PC-3 (cell line): ENCODE data around the gene PTBP1. TPM values are rescaled to one million over a fixed set of nuclear protein-coding genes. Genes with fewer than 3 reads are reported as not detected.

Source experiments
- ATAC-seq: fragments of 200-7000 bp; cut with Tn5 transposase; 2 replicates; pipeline ENCODE4 v1.9.1; 2020; ENCODE audit warnings: mild to moderate bottlenecking, moderate library complexity
- BruUV-seq: library from RNA; stranded (reverse); fragments of 400-500 nt; replicated peaks from 2 replicates; lab custom pipeline; 2021; lab: Mats Ljungman, UMichigan
- CTCF ChIA-PET: fragments of 300-600 bp; sonication (Branson Sonifier 250); formaldehyde crosslinking; loops from one replicate; lab custom pipeline; 2022; ENCODE audit warnings: antibody characterized with exemption; lab: Charles Lee
- POLR2A ChIA-PET: fragments of 300-600 bp; sonication (Branson Sonifier 250); formaldehyde crosslinking; loops from one replicate; lab custom pipeline; 2022; ENCODE audit warnings: antibody characterized with exemption; ENCODE audit not compliant: unreplicated experiment; lab: Charles Lee
- DNase-seq: peaks from one replicate; pipeline ENCODE4 v3.0.0-alpha.2; 2015
- H2AFZ ChIP-seq: fragments of 300-600 bp; sonication (generic); 2 replicates; pipeline ENCODE4 v1.6.0; 2016; ENCODE audit warnings: antibody characterized with exemption, low read length
- H3F3A ChIP-seq: fragments of 300-600 bp; sonication (generic); one replicate; pipeline ENCODE4 v1.6.0; 2017; ENCODE audit warnings: antibody characterized with exemption, low read length, control low read depth, mild to moderate bottlenecking; ENCODE audit not compliant: unreplicated experiment
- H3K27ac ChIP-seq: fragments of 300-600 bp; sonication (generic); 2 replicates; pipeline ENCODE4 v1.5.1; 2016; ENCODE audit warnings: mild to moderate bottlenecking, low read length
- H3K27me3 ChIP-seq: fragments of 300-600 bp; sonication (generic); 2 replicates; pipeline ENCODE4 v1.6.1; 2016; ENCODE audit warnings: low read length, mixed read lengths
- H3K36me3 ChIP-seq: fragments of 300-600 bp; sonication (generic); 2 replicates; pipeline ENCODE4 v1.6.1; 2016; ENCODE audit warnings: low read depth, mixed run types, low read length, mixed read lengths
- H3K4me1 ChIP-seq: fragments of 300-600 bp; sonication (generic); 2 replicates; pipeline ENCODE4 v1.5.1; 2016; ENCODE audit warnings: low read length; ENCODE audit not compliant: insufficient read depth
- H3K4me2 ChIP-seq: fragments of 300-600 bp; sonication (generic); 2 replicates; pipeline ENCODE4 v1.6.0; 2016; ENCODE audit warnings: low read length
- H3K4me3 ChIP-seq: fragments of 300-600 bp; sonication (generic); 2 replicates; pipeline ENCODE4 v1.5.1; 2016; ENCODE audit warnings: mild to moderate bottlenecking, low read length, mixed read lengths
- H3K79me2 ChIP-seq: fragments of 300-600 bp; sonication (generic); 2 replicates; pipeline ENCODE4 v1.6.1; 2017; ENCODE audit warnings: low read length, mixed read lengths
- H3K9ac ChIP-seq: fragments of 300-600 bp; sonication (generic); 2 replicates; pipeline ENCODE4 v1.6.0; 2016; ENCODE audit warnings: mild to moderate bottlenecking, low read length
- H3K9me2 ChIP-seq: fragments of 300-600 bp; sonication (generic); replicated peaks from 2 replicates; pipeline ENCODE4 v1.6.1; 2016; ENCODE audit warnings: mixed run types, low read length, mixed read lengths
- H3K9me3 ChIP-seq: fragments of 300-600 bp; sonication (generic); 2 replicates; pipeline ENCODE4 v1.6.1; 2016; ENCODE audit warnings: low read length, mixed read lengths
- H4K20me1 ChIP-seq: fragments of 300-600 bp; sonication (generic); 2 replicates; pipeline ENCODE4 v1.6.1; 2016; ENCODE audit warnings: low read length, mixed read lengths
- EZH2 ChIP-seq: fragments of 300-600 bp; sonication (generic); IDR thresholded peaks from one replicate; pipeline ENCODE4 v1.6.1; 2017; ENCODE audit warnings: antibody characterized with exemption, mild to moderate bottlenecking, low read length; ENCODE audit not compliant: unreplicated experiment
- EZH2phosphoT487 ChIP-seq: fragments of 300-600 bp; sonication (generic); IDR thresholded peaks from 2 replicates; pipeline ENCODE4 v1.6.1; 2018; ENCODE audit warnings: mild to moderate bottlenecking, antibody characterized with exemption, low read length, borderline replicate concordance
- intact Hi-C: fragments of 100-400 bp; cut with micrococcal nuclease; formaldehyde crosslinking; loops from 2 replicates; pipeline ENCODE4 v1.9.0; 2023
- total RNA-seq: library from RNA; depleted of rRNA; stranded (reverse); fragments of >200 nt; gene quantifications from 2 replicates; pipeline ENCODE4 v1.2.3, GENCODE V29; 2014
- TF ChIP-seq, protein P1 (sequence below): fragments of 300-600 bp; sonication (generic); conservative IDR thresholded peaks from 2 replicates; pipeline ENCODE4 v1.5.1; 2017; ENCODE audit warnings: antibody characterized with exemption, low read depth, mild to moderate bottlenecking, low read length

The PTBP1 gene
- total RNA-seq, 1 experiment from 2014 or later, result 412 TPM

DNA sequence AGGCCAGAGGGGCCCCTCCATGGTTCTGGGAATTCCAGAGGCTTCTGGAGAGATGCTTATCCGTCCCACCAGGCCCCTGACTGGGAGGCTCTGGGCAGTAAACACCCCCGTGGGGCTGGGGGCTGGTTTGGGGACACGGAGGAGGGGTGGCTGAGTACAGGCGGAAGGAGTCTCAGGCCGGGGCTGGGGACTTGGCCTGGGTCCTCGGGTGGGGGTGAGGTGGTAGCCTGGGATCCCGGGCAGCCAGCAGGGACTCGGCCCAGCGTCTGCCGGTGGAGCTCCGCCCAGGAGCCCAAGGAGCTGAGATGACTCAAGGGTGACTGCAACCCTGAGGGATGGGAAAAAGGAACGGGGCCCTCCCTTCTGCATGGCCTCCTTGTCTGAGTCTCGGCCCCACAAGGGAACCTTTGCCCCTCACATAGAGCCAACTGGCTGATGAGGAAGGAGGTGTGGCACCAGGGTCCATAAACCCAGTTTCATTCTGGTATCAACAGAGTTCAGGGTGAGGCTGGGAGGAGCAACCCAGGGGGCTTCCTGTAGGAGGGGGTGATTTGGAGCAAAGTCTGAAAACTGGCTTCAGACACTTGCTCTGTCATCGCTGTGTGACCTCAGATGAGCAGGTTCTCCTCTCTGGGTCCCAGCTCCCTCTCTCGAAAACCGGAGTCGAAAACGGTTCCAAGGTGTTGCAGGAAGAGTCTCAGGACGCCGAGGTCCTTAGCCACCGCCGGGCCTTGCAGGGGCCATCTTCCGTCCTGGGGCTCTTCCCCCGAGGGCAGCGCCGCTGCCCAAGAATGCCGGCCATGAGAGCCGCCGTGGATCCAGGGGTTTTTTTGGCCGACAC is 45.5 kb upstream of the PTBP1 start:
- CTCF ChIA-PET, result interaction anchor here (0.6 kb wide), 1 partner anchor 158 kb away, joined by 3 read pairs; no protein-coding TSS in a partner anchor
- Histone ChIP-seq H3K9me3 (no peaks in the 10 kb centered on the region), H3K27me3 (no peaks in the 10 kb centered on the region), H3K79me2 (peaks cover 46% of the 10 kb centered on the region), H4K20me1 (peaks cover 3% of the 10 kb centered on the region; the same call in 1 of the 2 replicates), H3K9me2 (no peaks in the 10 kb centered on the region), H3K4me3 (peak overlapping the region; percentile 88), H3K36me3 (peaks cover 13% of the 10 kb centered on the region; the same call in 1 of the 2 replicates), H3K4me2 (peak overlapping the region; percentile 94), H3K27ac (peak overlapping the region; percentile 98), H3K9ac (peak overlapping the region; percentile 100), H2AFZ (no peak overlapping the region), H3K4me1 (peaks cover 16% of the 10 kb centered on the region), H3F3A (no peaks in the 10 kb centered on the region)
- BruUV-seq, result TSS peak; percentile 84
- ATAC-seq (peak; percentile 65), DNase-seq (peak; percentile 88)
- TF ChIP-seq, protein P1, sequence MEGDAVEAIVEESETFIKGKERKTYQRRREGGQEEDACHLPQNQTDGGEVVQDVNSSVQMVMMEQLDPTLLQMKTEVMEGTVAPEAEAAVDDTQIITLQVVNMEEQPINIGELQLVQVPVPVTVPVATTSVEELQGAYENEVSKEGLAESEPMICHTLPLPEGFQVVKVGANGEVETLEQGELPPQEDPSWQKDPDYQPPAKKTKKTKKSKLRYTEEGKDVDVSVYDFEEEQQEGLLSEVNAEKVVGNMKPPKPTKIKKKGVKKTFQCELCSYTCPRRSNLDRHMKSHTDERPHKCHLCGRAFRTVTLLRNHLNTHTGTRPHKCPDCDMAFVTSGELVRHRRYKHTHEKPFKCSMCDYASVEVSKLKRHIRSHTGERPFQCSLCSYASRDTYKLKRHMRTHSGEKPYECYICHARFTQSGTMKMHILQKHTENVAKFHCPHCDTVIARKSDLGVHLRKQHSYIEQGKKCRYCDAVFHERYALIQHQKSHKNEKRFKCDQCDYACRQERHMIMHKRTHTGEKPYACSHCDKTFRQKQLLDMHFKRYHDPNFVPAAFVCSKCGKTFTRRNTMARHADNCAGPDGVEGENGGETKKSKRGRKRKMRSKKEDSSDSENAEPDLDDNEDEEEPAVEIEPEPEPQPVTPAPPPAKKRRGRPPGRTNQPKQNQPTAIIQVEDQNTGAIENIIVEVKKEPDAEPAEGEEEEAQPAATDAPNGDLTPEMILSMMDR, result no peak
- TF ChIP-seq EZH2phosphoT487 (no peak), EZH2 (no peak)
- intact Hi-C loops, result loop anchor here (5.0 kb wide), 1 partner anchor 74 kb away; the partner anchor contains the start of gene FSTL3
- POLR2A ChIA-PET, result interaction anchor here (0.6 to 1.1 kb wide), 4 partner anchors 14 to 1125 kb away, joined by 3 read pairs; no protein-coding TSS in a partner anchor

DNA sequence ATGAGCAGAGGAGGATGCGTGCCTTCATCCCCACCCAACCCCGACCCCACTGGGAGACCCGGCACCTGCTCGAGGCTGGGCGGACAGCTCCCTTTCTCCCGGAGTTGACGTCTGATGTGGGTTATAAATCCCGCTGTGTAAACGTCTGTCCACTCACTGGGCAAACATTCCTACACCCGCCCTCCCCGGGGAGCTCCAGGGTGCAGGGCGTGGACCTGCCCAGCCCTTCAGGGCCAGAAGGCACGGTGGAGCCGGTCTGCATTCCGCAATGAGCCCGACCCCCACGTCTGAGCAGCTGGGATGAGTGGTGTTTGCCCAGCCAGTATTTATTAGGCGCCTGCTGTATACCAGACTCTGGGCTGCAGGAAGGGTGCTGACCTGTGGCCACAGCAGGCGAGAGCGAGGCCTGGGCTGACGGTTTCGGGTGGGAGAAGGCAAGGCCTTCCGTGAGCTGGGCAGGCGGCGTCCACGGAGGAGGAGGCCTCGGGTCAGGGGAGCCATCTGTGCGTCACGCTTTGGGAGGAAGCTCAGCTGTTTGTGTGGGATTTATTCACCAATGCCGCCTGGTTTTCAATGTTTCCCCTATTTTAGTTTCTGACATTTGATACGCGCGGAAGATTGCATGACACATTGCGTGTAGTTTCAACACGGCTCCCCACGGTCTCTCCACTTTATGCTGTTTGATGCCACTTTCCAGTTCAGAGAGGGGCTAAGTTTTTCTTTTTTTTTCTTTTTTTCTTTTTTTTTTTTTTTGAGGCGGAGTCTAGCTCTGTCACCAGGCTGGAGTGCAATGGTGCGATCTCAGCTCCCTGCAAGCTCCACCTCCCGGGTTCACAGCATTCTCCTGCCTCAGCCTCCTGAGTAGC is 44.4 kb upstream of the PTBP1 start:
- H3K27ac ChIP-seq, result peak overlapping the region; percentile 98
- H3F3A ChIP-seq, result no peaks in the 10 kb centered on the region
- TF ChIP-seq EZH2phosphoT487 (no peak), EZH2 (no peak)
- TF ChIP-seq, protein P1, result no peak
- peak overlapping the region; percentile 61 for H3K4me3 ChIP-seq
- ATAC-seq (peak; percentile 75), DNase-seq (peak; percentile 94)
- H3K9me2 ChIP-seq, result no peaks in the 10 kb centered on the region
- peak overlapping the region; percentile 94 for H3K4me2 ChIP-seq
- no peaks in the 10 kb centered on the region for H3K9me3 ChIP-seq
- peaks cover 3% of the 10 kb centered on the region; the same call in 1 of the 2 replicates for H4K20me1 ChIP-seq
- CTCF ChIA-PET, result no interaction called here
- no peaks in the 10 kb centered on the region for H3K27me3 ChIP-seq
- peaks cover 16% of the 10 kb centered on the region for H3K4me1 ChIP-seq
- H3K36me3 ChIP-seq, result peaks cover 24% of the 10 kb centered on the region; the same call in 1 of the 2 replicates
- H2AFZ ChIP-seq, result no peak overlapping the region
- H3K9ac ChIP-seq, result peak overlapping the region; percentile 100
- POLR2A ChIA-PET, result interaction anchor here (0.6 to 1.1 kb wide), 4 partner anchors 18 to 76 kb away, joined by 3 to 9 read pairs (median 4); partner anchors contain the start of gene PTBP1
- no TSS peak for BruUV-seq
- peaks cover 58% of the 10 kb centered on the region for H3K79me2 ChIP-seq
- intact Hi-C loops, result loop anchor here (5.0 kb wide), 1 partner anchor 76 kb away; the partner anchor contains the start of gene FSTL3
